Small intestine (tissue), 7 donors: ENCODE data around the gene GALNT17. TPM values are rescaled to one million over a fixed set of nuclear protein-coding genes. Genes with fewer than 3 reads are reported as not detected.
"Not testable (repeated sequence)": the region's sequence is repeated elsewhere in the genome, so short reads cannot be mapped to it uniquely, and the experiment has no call there.

Experiments used
- DNase-seq, 2 donors: peaks; one replicate each; pipeline versions ENCODE4 v3.0.0 to v3.0.0-alpha.2; 2013
- FAIRE-seq: peaks from 2 replicates; lab custom pipeline; 2012; peaks lifted over from hg19 to GRCh38; lab: Jason Lieb, UNC
- H3K27ac ChIP-seq, 3 donors: one replicate each; pipeline ENCODE4 v1.5.1; 2013; ENCODE audit warnings: low read length in 2 of 3, mild to moderate bottlenecking in 2 of 3, control low read depth in 1 of 3, inconsistent platforms in 1 of 3, low read depth in 1 of 3, moderate library complexity in 1 of 3
- H3K27me3 ChIP-seq, 3 donors: one replicate each; pipeline ENCODE4 v1.6.1; 2013; ENCODE audit warnings: low read length in 3 of 3, inconsistent platforms in 1 of 3; ENCODE audit not compliant: control insufficient read depth in 3 of 3, insufficient read depth in 3 of 3
- H3K36me3 ChIP-seq, 3 donors: one replicate each; pipeline ENCODE4 v1.6.1; 2013; ENCODE audit warnings: low read length in 3 of 3, inconsistent platforms in 1 of 3, low read depth in 1 of 3, mild to moderate bottlenecking in 1 of 3, moderate library complexity in 1 of 3; ENCODE audit not compliant: control insufficient read depth in 3 of 3, insufficient read depth in 2 of 3
- H3K4me1 ChIP-seq, 3 donors: one replicate each; pipeline ENCODE4 v1.6.1; 2013; ENCODE audit warnings: low read length in 2 of 3, inconsistent platforms in 1 of 3, low read depth in 1 of 3, mild to moderate bottlenecking in 1 of 3, moderate library complexity in 1 of 3; ENCODE audit not compliant: control insufficient read depth in 3 of 3, insufficient read depth in 2 of 3
- H3K4me3 ChIP-seq, 3 donors: one replicate each; pipeline ENCODE4 v1.5.1; 2013; ENCODE audit warnings: low read length in 3 of 3, control low read depth in 1 of 3, inconsistent platforms in 1 of 3, low read depth in 1 of 3, mild to moderate bottlenecking in 1 of 3, moderate library complexity in 1 of 3
- H3K9me3 ChIP-seq, 2 donors: one replicate each; pipeline ENCODE4 v1.6.1; 2013; ENCODE audit warnings: low read depth in 1 of 2, low read length in 1 of 2; ENCODE audit not compliant: control insufficient read depth in 2 of 2, insufficient read depth in 1 of 2
- WGBS, 3 donors: extraction: QIAGEN DNeasy Blood & Tissue Kit; methylation state at CpG; one replicate each; pipeline ENCODE4 v1.1.7; 2013; 5-methylcytosine and 5-hydroxymethylcytosine counted together
- polyA plus RNA-seq, 4 donors: library from polyadenylated mRNA; stranded (reverse) in 3 of 4; unstranded in 1 of 4; fragments of 200-250 nt in 3 of 4; fragments of 120-200 nt in 1 of 4; gene quantifications; one replicate each; pipeline versions ENCODE4 v1.2.1 to v1.2.3, GENCODE V29; 2013
- donor health status: healthy with polysubstance abuse.
- donor health status: control.
- donor health status: control.
- donor health status: Bipolar disorder and iron deficiency.
- donor health status: healthy.

The GALNT17 gene
- polyA plus RNA-seq, 4 donors, result 0.34 to 2.9 (median 0.54) TPM; not detected in 1

DNA sequence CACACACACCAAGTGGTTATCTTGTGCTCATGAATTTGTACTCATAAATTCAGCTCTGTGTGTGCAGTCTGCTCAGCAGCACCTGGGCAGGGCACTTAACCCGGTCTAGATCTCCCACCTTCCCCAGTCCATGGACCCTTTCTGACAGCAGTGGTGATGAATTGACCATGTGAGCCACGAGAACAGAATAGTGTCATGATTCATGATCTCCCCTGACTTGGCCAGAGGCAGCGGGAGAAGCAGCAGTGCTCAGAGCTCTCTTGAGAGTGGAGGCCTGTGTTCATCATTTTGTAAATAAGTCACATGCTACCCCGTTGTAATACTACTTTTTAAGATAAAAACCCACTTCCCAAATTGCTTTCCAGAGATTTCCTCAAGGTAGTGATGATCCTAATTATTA is 74.2 kb downstream of the GALNT17 start:
- FAIRE-seq, result no peak

DNA sequence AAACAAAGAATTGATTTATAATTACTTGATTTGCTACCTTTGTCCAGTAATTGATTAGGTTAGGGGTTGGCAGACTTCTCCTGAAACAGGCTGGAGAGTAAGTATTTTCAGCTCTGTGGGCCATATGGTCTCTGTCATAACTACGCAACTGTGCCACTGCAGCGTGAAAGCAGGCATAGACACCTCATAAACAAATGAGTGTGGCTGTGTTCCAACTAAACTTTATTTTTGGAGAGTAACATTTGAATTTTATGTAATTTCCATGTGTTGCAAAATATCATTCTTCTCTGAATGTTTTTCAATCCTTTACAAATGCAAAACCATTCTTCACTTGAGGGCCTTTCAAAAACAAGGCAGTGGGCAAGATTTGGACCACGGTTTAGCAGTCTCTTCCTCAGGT is 76.9 kb downstream of the GALNT17 start:
- DNase-seq, result no peak
- Histone ChIP-seq H3K4me3 (no peak overlapping the region), H3K4me1 (no peaks in the 10 kb centered on the region), H3K9me3 (no peaks in the 10 kb centered on the region), H3K36me3 (no peaks in the 10 kb centered on the region), H3K27ac (no peak overlapping the region), H3K27me3 (no peaks in the 10 kb centered on the region)
- no peak for FAIRE-seq
- 73 to 84% (median 83%) methylated on average over 3 of the region's 3 CpGs for WGBS, 3 donors

More for the DNA sequence above, 74.2 kb downstream of the GALNT17 start:
- H3K36me3 ChIP-seq, result no peaks in the 10 kb centered on the region
- H3K9me3 ChIP-seq, result no peaks in the 10 kb centered on the region
- H3K4me1 ChIP-seq, result no peaks in the 10 kb centered on the region
- no peak for DNase-seq
- no peak overlapping the region for H3K27ac ChIP-seq
- no peaks in the 10 kb centered on the region for H3K27me3 ChIP-seq
- H3K4me3 ChIP-seq, result no peak overlapping the region
- WGBS, 3 donors, result 50 to 55% (median 54%) methylated on average over 4 of the region's 4 CpGs

DNA sequence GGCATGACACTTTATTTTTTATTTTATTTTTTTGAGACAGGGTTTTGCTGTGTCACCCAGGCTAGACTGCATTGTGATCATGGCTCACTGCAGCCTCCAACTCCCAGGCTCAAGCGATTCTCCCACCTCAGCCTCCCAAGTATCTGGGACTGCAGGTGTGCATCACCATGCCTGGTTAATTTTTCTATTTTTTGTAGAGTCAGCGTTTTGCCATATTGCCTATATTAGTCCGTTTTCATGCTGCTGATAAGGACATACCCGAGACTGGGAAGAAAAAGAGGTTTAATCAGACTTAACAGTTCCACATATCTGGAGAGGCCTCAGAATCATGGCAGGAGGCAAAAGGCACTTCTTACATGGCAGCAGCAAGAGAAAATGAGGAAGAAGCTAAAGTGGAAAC is 77.5 kb downstream of the GALNT17 start:
- H3K27me3 ChIP-seq, H3K4me3 ChIP-seq, H3K4me1 ChIP-seq, H3K27ac ChIP-seq, DNase-seq, H3K36me3 ChIP-seq, FAIRE-seq, H3K9me3 ChIP-seq: not testable (repeated sequence)
- 78 to 84% (median 81%) methylated on average over 4 of the region's 4 CpGs for WGBS, 3 donors

DNA sequence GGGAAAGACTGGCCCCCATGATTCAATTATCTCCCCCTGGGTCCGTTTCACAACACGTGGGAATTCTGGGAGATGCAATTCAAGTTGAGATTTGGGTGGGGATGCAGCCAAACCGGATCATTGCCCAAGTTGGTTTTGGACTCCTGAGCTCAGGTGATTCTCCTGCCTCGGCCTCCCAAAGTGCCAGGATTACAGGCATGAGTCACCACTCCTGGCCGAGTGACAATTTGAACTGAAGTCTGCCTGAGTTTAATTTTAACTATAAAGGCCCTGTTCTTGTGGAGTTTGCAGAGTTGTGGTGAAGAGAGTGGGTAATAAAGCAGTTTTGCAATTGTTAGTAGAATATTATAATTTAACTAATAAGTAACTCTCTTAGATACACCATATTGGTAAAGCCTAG is 78.3 kb downstream of the GALNT17 start:
- Histone ChIP-seq H3K9me3 (no peaks in the 10 kb centered on the region), H3K27me3 (no peaks in the 10 kb centered on the region), H3K4me3 (no peak overlapping the region), H3K4me1 (no peaks in the 10 kb centered on the region), H3K27ac (no peak overlapping the region), H3K36me3 (no peaks in the 10 kb centered on the region)
- WGBS, 3 donors, result 68 to 80% (median 69%) methylated on average over 5 of the region's 5 CpGs
- DNase-seq (no peak), FAIRE-seq (no peak)

DNA sequence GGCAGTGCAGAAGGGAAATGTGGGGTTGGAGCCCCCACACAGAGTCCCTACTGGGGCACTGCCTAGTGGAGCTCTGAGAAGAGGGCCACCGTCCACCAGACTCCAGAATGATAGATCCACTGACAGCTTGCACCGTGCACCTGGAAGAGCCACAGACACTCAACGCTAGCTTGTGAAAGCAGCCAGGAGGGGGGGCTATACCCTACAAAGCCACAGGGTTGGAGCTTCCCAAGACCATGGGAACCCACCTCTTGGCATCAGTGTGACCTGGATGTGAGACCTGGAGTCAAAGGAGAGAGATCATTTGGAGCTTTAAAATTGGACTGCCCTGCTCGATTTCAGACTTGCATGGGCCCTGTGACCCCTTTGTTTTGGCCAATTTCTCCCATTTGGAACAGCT is 80.5 kb downstream of the GALNT17 start:
- FAIRE-seq, H3K36me3 ChIP-seq, H3K9me3 ChIP-seq, H3K4me1 ChIP-seq, H3K4me3 ChIP-seq, H3K27ac ChIP-seq, DNase-seq, H3K27me3 ChIP-seq: not testable (repeated sequence)
- WGBS, 3 donors, result 68 to 85% (median 84%) methylated on average over 4 of the region's 4 CpGs

DNA sequence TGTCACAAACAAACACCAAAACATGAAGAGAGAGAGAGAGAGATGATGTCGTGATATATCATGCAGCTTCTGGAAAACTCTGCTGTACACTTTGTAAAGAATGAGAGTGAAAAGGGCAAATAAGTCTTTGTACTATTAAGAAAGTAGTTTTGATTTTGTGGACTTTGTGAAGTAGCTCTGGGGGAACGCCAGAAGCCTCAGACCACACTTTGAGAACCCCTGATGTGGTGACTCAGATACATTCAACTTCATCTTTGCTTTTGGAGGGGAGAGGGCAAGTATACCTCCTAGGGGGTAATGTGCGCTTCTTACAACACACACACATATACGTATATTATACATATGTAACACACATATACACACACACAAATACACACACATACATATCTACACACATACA is 84.3 kb downstream of the GALNT17 start:
- WGBS, 3 donors, result 89 to 91% (median 90%) methylated on average over 4 of the region's 4 CpGs
- no peak overlapping the region for H3K27ac ChIP-seq
- no peaks in the 10 kb centered on the region for H3K4me1 ChIP-seq
- H3K9me3 ChIP-seq, result peaks cover 0 to 7% of the 10 kb centered on the region in 2 donors
- no peaks in the 10 kb centered on the region for H3K36me3 ChIP-seq
- no peak overlapping the region for H3K4me3 ChIP-seq
- FAIRE-seq (no peak), DNase-seq (no peak)
- H3K27me3 ChIP-seq, result no peaks in the 10 kb centered on the region

DNA sequence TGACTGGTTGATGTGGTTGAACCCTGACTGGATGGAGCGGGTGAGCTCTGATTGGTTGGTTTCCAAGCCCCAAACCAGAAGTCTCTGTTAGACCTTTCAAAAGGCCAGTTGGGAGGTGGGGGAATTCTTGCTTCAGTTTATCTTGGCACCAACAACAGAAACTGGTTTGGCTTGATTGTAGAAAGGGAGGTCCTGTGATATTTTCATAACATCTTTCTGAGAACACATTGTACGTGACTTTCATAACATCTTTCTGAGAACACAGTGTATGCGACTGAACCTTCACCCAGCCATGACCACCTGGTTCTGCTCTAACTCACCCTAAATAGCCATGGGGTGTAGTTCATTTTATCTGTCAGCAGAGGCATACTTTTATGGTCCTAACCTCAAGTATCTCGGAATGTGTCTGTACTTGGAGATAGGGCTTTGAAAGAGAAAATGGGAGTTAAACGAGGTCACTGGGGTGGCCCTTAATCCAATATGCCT is 88.3 kb downstream of the GALNT17 start:
- H3K27ac ChIP-seq, result no peak overlapping the region
- H3K36me3 ChIP-seq, result no peaks in the 10 kb centered on the region
- H3K4me3 ChIP-seq, result no peak overlapping the region
- FAIRE-seq (no peak), DNase-seq (no peak)
- H3K27me3 ChIP-seq, result no peaks in the 10 kb centered on the region
- peaks cover 0 to 7% of the 10 kb centered on the region in 2 donors for H3K9me3 ChIP-seq
- WGBS, 3 donors, result 63 to 72% (median 70%) methylated on average over 5 of the region's 5 CpGs
- no peaks in the 10 kb centered on the region for H3K4me1 ChIP-seq

DNA sequence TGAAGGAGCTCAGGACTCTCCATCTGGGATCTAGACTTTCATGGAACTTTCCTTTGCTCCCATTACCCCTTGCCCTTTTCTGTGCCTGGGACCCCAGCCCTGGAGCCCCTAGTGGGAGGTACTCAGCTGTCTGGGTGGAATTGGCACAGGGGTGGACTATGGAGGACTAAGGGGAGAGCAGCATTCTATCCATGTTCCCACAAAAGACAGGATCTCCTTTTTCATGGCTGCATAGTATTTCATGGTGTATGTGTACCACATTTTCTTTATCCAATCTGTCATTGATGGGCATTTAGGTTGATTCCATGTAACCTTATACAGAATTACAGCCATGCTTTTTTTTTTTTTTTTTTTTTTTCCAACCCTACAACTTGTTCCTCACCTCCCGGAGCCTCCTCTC is 89.1 kb downstream of the GALNT17 start:
- FAIRE-seq, result no peak
- Histone ChIP-seq H3K4me1 (no peaks in the 10 kb centered on the region), H3K9me3 (peaks cover 0 to 7% of the 10 kb centered on the region in 2 donors), H3K27ac (no peak overlapping the region), H3K4me3 (no peak overlapping the region), H3K27me3 (no peaks in the 10 kb centered on the region), H3K36me3 (no peaks in the 10 kb centered on the region)
- WGBS, 3 donors, result 0 to 83% (median 73%) methylated on average over 1 of the region's 1 CpG
- DNase-seq, result no peak

DNA sequence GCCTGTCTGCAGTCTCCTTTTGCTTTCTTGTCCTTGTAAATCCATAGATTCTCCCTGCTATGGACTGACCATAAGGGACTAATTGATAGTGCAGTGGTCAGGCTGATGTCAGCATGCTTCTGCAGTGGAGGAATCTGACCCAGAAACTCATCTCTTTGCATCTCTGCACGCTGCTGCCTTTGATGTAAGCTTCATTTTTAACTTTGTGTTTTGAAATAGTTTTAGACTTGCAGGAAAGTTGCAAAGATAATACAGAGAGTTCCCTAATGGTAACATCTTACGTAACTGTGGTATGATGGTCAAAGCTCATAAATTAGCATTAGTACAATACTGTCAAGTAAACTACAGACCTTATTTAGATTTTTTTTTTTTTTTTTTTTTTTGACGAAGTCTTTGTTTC is 89.6 kb downstream of the GALNT17 start:
- DNase-seq (no peak), FAIRE-seq (no peak)
- no peaks in the 10 kb centered on the region for H3K27me3 ChIP-seq
- no peak overlapping the region for H3K27ac ChIP-seq
- no peaks in the 10 kb centered on the region for H3K36me3 ChIP-seq
- WGBS, 3 donors, result 67 to 75% (median 72%) methylated on average over 3 of the region's 3 CpGs
- H3K9me3 ChIP-seq, result peaks cover 0 to 7% of the 10 kb centered on the region in 2 donors
- H3K4me1 ChIP-seq, result no peaks in the 10 kb centered on the region
- no peak overlapping the region for H3K4me3 ChIP-seq
